ENCODE results near the gene SYNE1.

Gene SYNE1

GRCh38 chr6:152173957-152174356, 463.2 kb downstream of the SYNE1 start:
- no peak for TF ChIP-seq CTCF (conservative IDR thresholded peaks at IDR 0.05; ENCODE audit: low read depth, low read length)
- H3K4me3 ChIP-seq (ENCODE audit: low read length), result no peak overlapping the region
- no peak for DNase-seq (ENCODE audit: low read depth)

- no peak for DNase-seq (ENCODE audit: low read depth)
- H3K4me3 ChIP-seq (ENCODE audit: low read length), result no peak overlapping the region
- no peak for TF ChIP-seq CTCF (conservative IDR thresholded peaks at IDR 0.05; ENCODE audit: low read depth, low read length)
Measured at GRCh38 chr6:152173321-152173720, 463.8 kb downstream of the SYNE1 start.

GRCh38 chr6:152170702-152171667, 466.2 kb downstream of the SYNE1 start:
- no peak for TF ChIP-seq CTCF (conservative IDR thresholded peaks at IDR 0.05; ENCODE audit: low read depth, low read length)
- DNase-seq (ENCODE audit: low read depth), result peak; percentile 13
- no peak overlapping the region for H3K4me3 ChIP-seq (ENCODE audit: low read length)

GRCh38 chr6:152170313-152170701, 466.9 kb downstream of the SYNE1 start:
- no peak overlapping the region for H3K4me3 ChIP-seq (ENCODE audit: low read length)
- TF ChIP-seq CTCF (conservative IDR thresholded peaks at IDR 0.05; ENCODE audit: low read depth, low read length), result no peak
- DNase-seq (ENCODE audit: low read depth), result no peak

- H3K4me3 ChIP-seq (ENCODE audit: low read length), result no peak overlapping the region
- peak; percentile 24 for DNase-seq (ENCODE audit: low read depth)
- no peak for TF ChIP-seq CTCF (conservative IDR thresholded peaks at IDR 0.05; ENCODE audit: low read depth, low read length)
Measured at GRCh38 chr6:152167641-152168603, 469.2 kb downstream of the SYNE1 start.

GRCh38 chr6:152166897-152167296, 470.3 kb downstream of the SYNE1 start:
- TF ChIP-seq CTCF (conservative IDR thresholded peaks at IDR 0.05; ENCODE audit: low read depth, low read length), result no peak
- no peak overlapping the region for H3K4me3 ChIP-seq (ENCODE audit: low read length)
- DNase-seq (ENCODE audit: low read depth), result peak; percentile 20

Data from retinal pigment epithelial cell (primary cell).